ENCODE results near the gene ZNF771.

DNA sequence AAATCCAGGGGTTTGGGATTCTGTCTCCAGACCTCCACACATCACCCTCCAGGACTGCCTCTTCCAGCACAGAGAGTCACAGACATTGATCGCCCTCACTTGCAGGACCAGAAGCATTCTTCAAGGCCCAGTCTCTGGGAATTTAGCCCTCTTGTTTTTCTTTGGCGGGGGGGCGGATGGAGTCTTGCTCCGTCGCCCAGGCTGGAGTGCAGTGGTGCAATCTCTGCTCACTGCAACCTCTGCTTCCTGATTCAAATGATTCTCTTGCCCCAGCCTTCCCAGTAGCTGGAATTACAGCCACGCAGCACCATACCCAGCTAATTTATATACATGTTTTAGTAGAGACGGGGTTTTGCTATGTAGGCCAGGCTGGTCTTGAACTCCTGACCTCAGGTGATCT, 56.7 kb downstream of the ZNF771 start:
- TF ChIP-seq, protein P1, sequence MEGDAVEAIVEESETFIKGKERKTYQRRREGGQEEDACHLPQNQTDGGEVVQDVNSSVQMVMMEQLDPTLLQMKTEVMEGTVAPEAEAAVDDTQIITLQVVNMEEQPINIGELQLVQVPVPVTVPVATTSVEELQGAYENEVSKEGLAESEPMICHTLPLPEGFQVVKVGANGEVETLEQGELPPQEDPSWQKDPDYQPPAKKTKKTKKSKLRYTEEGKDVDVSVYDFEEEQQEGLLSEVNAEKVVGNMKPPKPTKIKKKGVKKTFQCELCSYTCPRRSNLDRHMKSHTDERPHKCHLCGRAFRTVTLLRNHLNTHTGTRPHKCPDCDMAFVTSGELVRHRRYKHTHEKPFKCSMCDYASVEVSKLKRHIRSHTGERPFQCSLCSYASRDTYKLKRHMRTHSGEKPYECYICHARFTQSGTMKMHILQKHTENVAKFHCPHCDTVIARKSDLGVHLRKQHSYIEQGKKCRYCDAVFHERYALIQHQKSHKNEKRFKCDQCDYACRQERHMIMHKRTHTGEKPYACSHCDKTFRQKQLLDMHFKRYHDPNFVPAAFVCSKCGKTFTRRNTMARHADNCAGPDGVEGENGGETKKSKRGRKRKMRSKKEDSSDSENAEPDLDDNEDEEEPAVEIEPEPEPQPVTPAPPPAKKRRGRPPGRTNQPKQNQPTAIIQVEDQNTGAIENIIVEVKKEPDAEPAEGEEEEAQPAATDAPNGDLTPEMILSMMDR (IDR thresholded peaks at IDR 0.05), result no peak
- TF ChIP-seq POLR2A (IDR thresholded peaks at IDR 0.05), result no peak
